Right lobe of liver (tissue), 4 donors: ENCODE measurements around the gene RPL18A.

ENCODE experiments used
- POLR2A ChIP-seq: fragments of 450-650 bp; IDR thresholded peaks from one replicate; pipeline ENCODE4 v1.6.1; 2017; ENCODE audit warnings: antibody characterized with exemption, mild to moderate bottlenecking
- TF ChIP-seq, protein P1 (sequence below), 4 donors: fragments of 200-600 bp in 3 of 4; fragments of 450-650 bp in 1 of 4; IDR thresholded peaks; one replicate each; pipeline versions ENCODE4 v1.5.1 to v1.8.0; 2016 to 2022; ENCODE audit warnings: antibody characterized with exemption in 4 of 4, mild to moderate bottlenecking in 2 of 4
- donor health status: DM: no; HTN: no; CAD: no.
- donor health status: DM: no; HTN: no; CAD: no.
- donor health status: DM: no; HTN: yes; CAD: no.

GRCh38 chr19:17877696-17878095, 18.0 kb downstream of the RPL18A start:
- TF ChIP-seq, protein P1, sequence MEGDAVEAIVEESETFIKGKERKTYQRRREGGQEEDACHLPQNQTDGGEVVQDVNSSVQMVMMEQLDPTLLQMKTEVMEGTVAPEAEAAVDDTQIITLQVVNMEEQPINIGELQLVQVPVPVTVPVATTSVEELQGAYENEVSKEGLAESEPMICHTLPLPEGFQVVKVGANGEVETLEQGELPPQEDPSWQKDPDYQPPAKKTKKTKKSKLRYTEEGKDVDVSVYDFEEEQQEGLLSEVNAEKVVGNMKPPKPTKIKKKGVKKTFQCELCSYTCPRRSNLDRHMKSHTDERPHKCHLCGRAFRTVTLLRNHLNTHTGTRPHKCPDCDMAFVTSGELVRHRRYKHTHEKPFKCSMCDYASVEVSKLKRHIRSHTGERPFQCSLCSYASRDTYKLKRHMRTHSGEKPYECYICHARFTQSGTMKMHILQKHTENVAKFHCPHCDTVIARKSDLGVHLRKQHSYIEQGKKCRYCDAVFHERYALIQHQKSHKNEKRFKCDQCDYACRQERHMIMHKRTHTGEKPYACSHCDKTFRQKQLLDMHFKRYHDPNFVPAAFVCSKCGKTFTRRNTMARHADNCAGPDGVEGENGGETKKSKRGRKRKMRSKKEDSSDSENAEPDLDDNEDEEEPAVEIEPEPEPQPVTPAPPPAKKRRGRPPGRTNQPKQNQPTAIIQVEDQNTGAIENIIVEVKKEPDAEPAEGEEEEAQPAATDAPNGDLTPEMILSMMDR (IDR thresholded peaks at IDR 0.05) = no peak
- TF ChIP-seq POLR2A = no peak
